ENCODE results near the gene KIZ. TPM values are rescaled to one million over a fixed set of nuclear protein-coding genes. Genes with fewer than 3 reads are reported as not detected.

Gene KIZ
- total RNA-seq, 2 donors from 2014 or later = 16.1 to 30.4 TPM

GRCh38 chr20:21266191-21266536, 140.3 kb downstream of the KIZ start:
- Histone ChIP-seq H3K4me3 (no peak overlapping the region), H3K9me3 (no peaks in the 10 kb centered on the region), H3K27ac (no peak overlapping the region), H3K27me3 (no peaks in the 10 kb centered on the region), H3K4me1 (no peaks in the 10 kb centered on the region), H3K36me3 (no peaks in the 10 kb centered on the region)
- TF ChIP-seq CTCF (IDR thresholded peaks at IDR 0.05) = no peak
- no peak for DNase-seq (ENCODE audit: low spot score)

- Histone ChIP-seq H3K27ac (no peak overlapping the region), H3K36me3 (no peaks in the 10 kb centered on the region), H3K9me3 (no peaks in the 10 kb centered on the region), H3K4me1 (no peaks in the 10 kb centered on the region), H3K4me3 (no peak overlapping the region), H3K27me3 (no peaks in the 10 kb centered on the region)
- TF ChIP-seq CTCF (IDR thresholded peaks at IDR 0.05) = no peak
- DNase-seq (ENCODE audit: low spot score) = no peak
These were observed 143.9 kb downstream of the KIZ start for GRCh38 chr20:21269772-21270171.

GRCh38 chr20:21270806-21271205, 144.9 kb downstream of the KIZ start:
- Histone ChIP-seq H3K36me3 (no peaks in the 10 kb centered on the region), H3K27ac (no peak overlapping the region), H3K4me3 (no peak overlapping the region), H3K27me3 (no peaks in the 10 kb centered on the region), H3K9me3 (no peaks in the 10 kb centered on the region), H3K4me1 (no peaks in the 10 kb centered on the region)
- no peak for DNase-seq (ENCODE audit: low spot score)
- TF ChIP-seq CTCF (IDR thresholded peaks at IDR 0.05) = no peak

GRCh38 chr20:21272279-21272678, 146.4 kb downstream of the KIZ start:
- Histone ChIP-seq H3K36me3 (no peaks in the 10 kb centered on the region), H3K27me3 (no peaks in the 10 kb centered on the region), H3K27ac (no peak overlapping the region), H3K4me1 (no peaks in the 10 kb centered on the region), H3K4me3 (no peak overlapping the region), H3K9me3 (no peaks in the 10 kb centered on the region)
- TF ChIP-seq CTCF (IDR thresholded peaks at IDR 0.05) = no peak
- no peak for DNase-seq (ENCODE audit: low spot score)

- Histone ChIP-seq H3K9me3 (no peaks in the 10 kb centered on the region), H3K4me1 (no peaks in the 10 kb centered on the region), H3K27me3 (no peaks in the 10 kb centered on the region), H3K4me3 (no peak overlapping the region), H3K27ac (no peak overlapping the region), H3K36me3 (no peaks in the 10 kb centered on the region)
- DNase-seq (ENCODE audit: low spot score) = no peak
- TF ChIP-seq CTCF (IDR thresholded peaks at IDR 0.05) = no peak
These were observed 146.8 kb downstream of the KIZ start for GRCh38 chr20:21272679-21273078.

- no peaks in the 10 kb centered on the region for H3K27me3 ChIP-seq
- H3K36me3 ChIP-seq = no peaks in the 10 kb centered on the region
- H3K4me3 ChIP-seq = no peak overlapping the region
- no peaks in the 10 kb centered on the region for H3K4me1 ChIP-seq
- no peak for TF ChIP-seq CTCF (IDR thresholded peaks at IDR 0.05)
- no peak overlapping the region for H3K27ac ChIP-seq
- H3K9me3 ChIP-seq = no peaks in the 10 kb centered on the region
- DNase-seq (ENCODE audit: low spot score) = no peak
These were observed 148.0 kb downstream of the KIZ start for GRCh38 chr20:21273755-21274386.

Data from right atrium auricular region (tissue), 2 donors.